Kidney epithelial cell (primary cell): ENCODE results near the gene SNX11. TPM values are rescaled to one million over a fixed set of nuclear protein-coding genes. Genes with fewer than 3 reads are reported as not detected.
A peak's percentile ranks its signal among the peaks of the same experiment; 100 is the strongest.

ENCODE experiments used
- DNase-seq: peaks from one replicate; pipeline ENCODE4 v3.0.0-alpha.2; 2010; ENCODE audit warnings: low read depth
- H3K27me3 ChIP-seq: 2 replicates; pipeline ENCODE4 v1.6.0; 2011; ENCODE audit warnings: low read length; ENCODE audit not compliant: control insufficient read depth, insufficient read depth
- H3K36me3 ChIP-seq: 2 replicates; pipeline ENCODE4 v1.5.1; 2011; ENCODE audit warnings: low read length; ENCODE audit not compliant: control insufficient read depth, insufficient read depth
- H3K4me3 ChIP-seq: 2 replicates; pipeline ENCODE4 v1.5.1; 2011; ENCODE audit warnings: low read depth, mild to moderate bottlenecking, control low read depth, low read length
- CTCF ChIP-seq: IDR thresholded peaks from 2 replicates; pipeline ENCODE4 v1.5.1; 2011; ENCODE audit warnings: mild to moderate bottlenecking, moderate library complexity, low read length, control low read depth, inconsistent platforms; ENCODE audit not compliant: insufficient read depth, poor library complexity, severe bottlenecking
- total RNA-seq: library from RNA; depleted of rRNA; stranded (reverse); fragments of >200 nt; gene quantifications from 2 replicates; pipeline ENCODE4 v1.2.3, GENCODE V29; 2015

SNX11 gene
- 18.1 and 24.7 TPM in 2 replicates for total RNA-seq

GRCh38 chr17:48107137-48108055 is at the start of gene SNX11:
Gene SNX11 (plus strand): TSS chr17:48107766. CDS start chr17:48112044, 4,278 bp downstream.
- Histone ChIP-seq H3K36me3 (no peaks in the 10 kb centered on the region), H3K4me3 (peak within 1 kb of the TSS; percentile 87), H3K27me3 (no peaks in the 10 kb centered on the region)
- TF ChIP-seq CTCF: no peak
- peak; percentile 66 for DNase-seq

- H3K4me3 ChIP-seq: no peak overlapping the region
- no peak for DNase-seq
- H3K27me3 ChIP-seq: no peaks in the 10 kb centered on the region
- no peak for TF ChIP-seq CTCF
- peaks cover 7% of the 10 kb centered on the region for H3K36me3 ChIP-seq
Measured at GRCh38 chr17:48058393-48059124, 49.0 kb upstream of the SNX11 start.

- H3K27me3 ChIP-seq: no peaks in the 10 kb centered on the region
- DNase-seq: no peak
- H3K36me3 ChIP-seq: peaks cover 7% of the 10 kb centered on the region
- no peak overlapping the region for H3K4me3 ChIP-seq
- TF ChIP-seq CTCF: no peak
Measured at GRCh38 chr17:48059125-48059668, 48.4 kb upstream of the SNX11 start.

GRCh38 chr17:48060249-48060648 is 47.3 kb upstream of the SNX11 start:
- H3K36me3 ChIP-seq: peaks cover 9% of the 10 kb centered on the region

GRCh38 chr17:48062273-48062672 is 45.3 kb upstream of the SNX11 start:
- TF ChIP-seq CTCF: no peak
- Histone ChIP-seq H3K27me3 (no peaks in the 10 kb centered on the region), H3K36me3 (peaks cover 7% of the 10 kb centered on the region), H3K4me3 (no peak overlapping the region)
- no peak for DNase-seq

More at GRCh38 chr17:48060249-48060648, 47.3 kb upstream of the SNX11 start:
- DNase-seq: no peak
- no peak for TF ChIP-seq CTCF
- H3K4me3 ChIP-seq: no peak overlapping the region
- H3K27me3 ChIP-seq: no peaks in the 10 kb centered on the region
